ENCODE data around the gene TRANK1. TPM values are rescaled to one million over a fixed set of nuclear protein-coding genes. Genes with fewer than 3 reads are reported as not detected.
A peak's percentile ranks its signal among the peaks of the same experiment; 100 is the strongest.
"Not testable (repeated sequence)": the region's sequence is repeated elsewhere in the genome, so short reads cannot be mapped to it uniquely, and the experiment has no call there.

TRANK1 gene
- total RNA-seq, 1 experiment from 2014 or later, result 8.4 TPM

DNA sequence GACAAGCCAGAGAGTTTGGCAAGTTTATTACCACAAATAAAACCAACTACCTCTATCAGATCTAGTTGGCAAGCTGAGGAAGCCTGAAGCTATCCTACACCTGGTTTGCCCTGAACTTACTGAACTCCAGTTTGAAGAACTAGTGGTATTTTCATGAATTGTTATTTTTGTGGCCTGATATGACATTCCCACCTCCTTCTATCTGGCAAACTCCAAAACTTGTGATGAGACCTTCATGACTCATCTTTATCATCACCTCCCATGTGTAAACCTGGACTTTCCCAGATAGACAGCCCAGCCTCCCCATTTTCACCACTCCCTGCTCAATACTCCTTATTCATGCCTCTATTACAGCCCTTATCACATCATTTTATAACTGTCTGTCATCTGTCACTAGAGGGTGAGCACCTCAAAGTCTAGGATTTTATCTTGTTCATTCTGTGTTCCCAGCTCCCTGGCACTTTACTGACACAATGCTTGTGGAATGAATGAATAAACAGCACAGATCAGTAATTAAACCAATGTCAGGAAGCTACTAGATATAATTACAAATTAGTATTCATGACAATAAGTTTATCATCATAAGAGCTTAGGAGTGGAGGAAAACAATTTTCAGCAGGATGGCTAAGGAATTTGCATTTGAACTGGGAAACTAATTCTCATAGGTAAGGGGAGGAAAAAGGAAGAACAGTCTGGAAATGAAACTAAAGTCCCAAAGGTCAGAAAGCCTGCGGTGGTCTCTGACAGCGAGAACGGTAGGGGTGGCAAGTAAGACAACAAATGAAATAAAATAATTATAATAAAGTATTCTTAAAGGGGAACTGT lies 13.2 kb upstream of the TRANK1 start:
- peak; percentile 49 for DNase-seq (ENCODE audit: low read depth)

DNA sequence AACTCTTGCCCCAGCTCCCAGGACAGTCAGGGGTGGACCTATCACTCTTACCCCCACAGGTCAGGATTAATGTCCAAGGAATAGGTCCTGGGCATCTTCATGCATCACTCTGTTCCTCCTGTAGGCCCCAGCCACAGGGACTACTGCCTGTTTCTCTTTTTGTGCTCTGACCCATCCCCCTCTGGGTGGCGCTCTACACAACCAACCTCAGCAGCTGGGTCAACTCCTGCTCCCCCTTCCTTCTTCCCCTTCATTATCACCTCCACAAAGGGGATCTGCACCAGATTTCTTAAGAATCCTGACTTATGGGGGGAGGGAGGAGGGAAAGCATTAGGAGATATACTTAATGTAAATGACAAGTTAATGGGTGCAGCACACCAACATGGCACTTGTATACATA lies 12.2 kb upstream of the TRANK1 start:
- no peak for DNase-seq (ENCODE audit: low read depth)

- no peak for DNase-seq (ENCODE audit: low read depth)
Measured at GRCh38 chr3:36956155-36956554, 11.3 kb upstream of the TRANK1 start.

GRCh38 chr3:36954452-36955134 lies 9.7 kb upstream of the TRANK1 start:
- DNase-seq (ENCODE audit: low read depth), result no peak

GRCh38 chr3:36947814-36948213 lies 3.0 kb upstream of the TRANK1 start:
- DNase-seq (ENCODE audit: low read depth), result not testable (repeated sequence)

- DNase-seq (ENCODE audit: low read depth), result no peak
Measured at GRCh38 chr3:36945333-36945980, 603 bp upstream of the TRANK1 start.

DNA sequence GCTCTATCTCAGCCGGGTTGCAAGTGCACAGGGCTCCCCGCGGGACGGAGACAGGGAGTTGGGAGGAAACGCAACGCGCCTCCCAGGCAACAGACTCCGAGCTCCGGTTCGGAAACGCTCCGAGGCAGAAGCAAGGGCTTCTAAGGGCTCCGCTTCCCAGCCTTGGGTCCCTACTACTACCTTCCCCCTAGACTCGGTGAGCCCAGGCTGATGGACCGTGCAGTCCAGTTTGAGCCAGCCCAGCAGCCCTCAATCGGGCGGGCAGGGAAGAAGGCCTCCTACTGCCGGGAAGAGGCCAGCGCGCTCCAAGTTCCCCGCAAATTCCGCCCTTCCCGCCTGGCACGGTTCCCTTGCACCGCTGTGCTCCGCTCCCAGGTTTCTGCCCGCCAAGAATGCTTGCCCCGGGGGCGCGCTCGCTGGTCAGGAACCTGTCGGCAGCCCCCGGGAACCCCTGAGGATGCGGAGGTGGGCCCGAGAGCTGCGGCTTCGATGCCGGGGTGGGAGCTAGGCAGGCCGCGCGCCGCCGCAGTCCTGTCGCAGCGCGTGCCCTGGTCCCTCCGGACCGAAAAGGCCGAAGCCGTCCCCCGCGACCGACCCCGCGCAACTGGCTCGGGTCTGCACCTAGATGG lies 728 bp downstream of the TRANK1 start:
- peak; percentile 59 for DNase-seq (ENCODE audit: low read depth)

GRCh38 chr3:36943601-36944000 lies 1.3 kb downstream of the TRANK1 start:
- DNase-seq (ENCODE audit: low read depth), result no peak

DNA sequence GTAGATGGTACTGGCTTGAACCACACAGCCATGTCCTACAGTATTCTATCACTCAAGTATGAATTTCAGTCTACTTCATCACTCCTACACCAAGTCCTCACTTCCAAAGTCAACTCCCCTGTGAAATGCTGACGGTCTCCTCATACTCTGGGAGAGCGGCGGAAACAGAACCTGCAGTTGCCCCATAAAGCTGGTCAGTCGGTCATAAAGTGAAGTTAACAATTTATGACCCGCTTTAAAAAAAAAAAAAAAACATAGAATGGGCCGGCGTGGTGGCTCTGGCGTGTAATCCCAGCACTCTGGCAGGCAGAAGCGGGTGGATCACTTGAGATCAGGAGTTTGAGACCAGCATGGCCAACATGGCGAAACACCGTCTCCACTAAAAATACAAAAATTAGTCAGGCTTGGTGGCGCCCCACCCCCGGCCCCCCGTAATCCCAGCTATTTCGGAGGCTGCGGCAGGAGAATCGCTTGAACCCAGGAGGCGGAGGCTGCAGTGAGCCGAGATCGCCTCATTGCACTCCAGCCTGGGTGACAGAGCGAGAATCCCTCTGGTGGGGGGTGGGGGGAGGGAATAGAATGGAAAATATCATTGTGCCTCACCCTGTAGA lies 2.1 kb downstream of the TRANK1 start:
- no peak for DNase-seq (ENCODE audit: low read depth)

DNA sequence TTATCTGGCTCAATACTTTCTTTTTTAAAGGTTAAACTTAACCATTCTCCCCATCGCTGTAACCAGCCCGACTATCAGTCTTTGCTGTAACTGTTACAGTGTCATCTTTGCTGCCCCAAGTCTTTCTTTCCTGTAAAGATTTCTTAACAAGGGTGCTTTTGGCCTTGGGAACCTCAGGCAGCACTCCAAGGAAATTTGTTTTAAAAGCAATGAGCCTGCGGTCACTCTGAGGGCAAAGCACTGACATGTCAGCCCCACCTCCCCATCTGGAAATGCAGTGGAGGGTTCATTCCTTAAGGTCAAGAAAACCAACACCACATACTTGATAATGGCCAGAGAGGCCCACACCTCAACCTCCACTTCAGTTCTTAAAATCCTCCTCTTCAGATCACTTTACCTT lies 3.2 kb downstream of the TRANK1 start:
- no peak for DNase-seq (ENCODE audit: low read depth)

- DNase-seq (ENCODE audit: low read depth), result no peak
Measured at GRCh38 chr3:36941162-36941561, 3.7 kb downstream of the TRANK1 start.

DNA sequence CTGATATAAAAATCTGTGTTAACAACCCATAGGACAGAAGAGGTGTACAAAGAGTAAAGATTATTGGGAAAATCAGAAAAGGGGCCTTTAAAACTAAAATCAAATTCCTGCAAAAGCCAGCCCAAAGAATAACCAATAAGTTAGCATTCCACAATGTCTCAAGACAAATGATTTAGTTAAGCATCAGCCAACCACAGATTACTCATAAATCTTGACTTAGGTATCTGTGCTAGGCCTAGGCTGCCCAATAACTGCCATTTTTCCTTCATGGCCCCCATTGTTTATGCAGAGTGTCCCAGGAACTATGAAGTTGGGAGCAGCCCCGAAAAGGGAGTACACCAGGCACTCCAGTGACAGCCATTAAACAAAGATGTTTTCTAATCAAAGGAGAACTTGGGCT lies 7.4 kb downstream of the TRANK1 start:
- peak; percentile 21 for DNase-seq (ENCODE audit: low read depth)

- no peak for DNase-seq (ENCODE audit: low read depth)
Measured at GRCh38 chr3:36933540-36934296, 11.1 kb downstream of the TRANK1 start.

DNA sequence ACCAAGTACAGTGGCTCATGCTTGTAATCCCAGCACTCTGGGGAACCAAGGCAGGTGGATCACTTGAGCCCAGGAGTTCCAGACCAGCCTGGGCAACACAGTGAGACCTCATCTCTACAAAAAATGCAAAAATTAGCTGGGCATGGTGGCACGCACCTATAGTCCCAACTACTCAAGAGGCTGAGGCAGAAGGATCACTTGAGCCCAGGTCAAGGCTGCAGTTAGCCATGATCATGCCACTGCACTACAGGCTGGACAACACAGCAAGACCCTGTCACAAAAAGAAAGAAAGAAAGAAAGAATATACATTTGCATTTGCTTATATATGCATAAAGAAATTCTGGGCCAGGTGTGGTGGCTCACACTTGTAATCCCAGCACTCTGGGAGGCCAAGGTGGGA lies 13.4 kb downstream of the TRANK1 start:
- not testable (repeated sequence) for DNase-seq (ENCODE audit: low read depth)

DNA sequence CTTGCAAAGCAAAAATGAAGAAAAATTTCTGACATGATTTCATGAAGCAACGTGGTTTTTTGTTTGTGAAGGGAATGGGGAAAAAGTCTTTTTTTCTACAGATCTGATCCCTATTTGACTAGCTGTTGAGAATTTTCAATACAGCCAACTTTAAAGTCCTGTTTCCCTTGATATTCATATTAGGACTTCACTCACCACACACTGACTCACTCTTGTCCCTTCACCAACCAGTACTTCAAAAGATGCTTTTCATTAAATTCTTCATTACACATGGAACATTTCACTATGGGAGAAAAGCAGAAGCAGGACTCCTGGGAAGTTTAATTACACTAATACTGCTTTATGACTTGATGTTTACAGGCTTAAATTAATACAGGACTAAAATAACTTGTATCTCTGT lies 16.6 kb downstream of the TRANK1 start:
- no peak for DNase-seq (ENCODE audit: low read depth)

DNA sequence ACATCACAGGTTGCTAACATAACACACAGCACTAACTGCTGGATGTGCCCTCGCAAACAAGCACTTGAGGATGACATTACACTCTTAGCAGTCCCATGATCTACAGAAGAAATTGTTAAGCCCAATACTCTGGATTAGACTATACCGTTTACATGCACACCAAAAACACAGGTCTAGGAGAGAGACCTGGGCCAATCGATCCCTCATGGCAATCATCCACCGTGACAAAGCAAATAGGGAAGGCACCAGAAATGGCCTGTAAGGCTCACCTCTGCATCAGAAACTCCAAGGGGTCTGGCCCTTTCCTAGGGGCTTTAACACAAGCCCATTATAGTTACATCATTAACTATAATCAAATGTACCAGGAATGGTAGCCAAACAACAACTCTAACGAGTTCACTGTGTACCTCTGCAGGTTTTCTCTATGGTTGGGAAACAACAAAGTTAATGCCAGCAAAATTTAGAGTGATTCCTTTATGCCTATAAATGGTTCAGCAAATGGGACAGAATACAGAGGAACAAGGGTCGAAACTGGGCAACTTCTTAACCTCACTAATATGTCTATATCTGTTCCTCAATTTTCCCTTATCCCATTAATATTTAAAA lies 18.5 kb downstream of the TRANK1 start:
- DNase-seq (ENCODE audit: low read depth), result no peak

DNA sequence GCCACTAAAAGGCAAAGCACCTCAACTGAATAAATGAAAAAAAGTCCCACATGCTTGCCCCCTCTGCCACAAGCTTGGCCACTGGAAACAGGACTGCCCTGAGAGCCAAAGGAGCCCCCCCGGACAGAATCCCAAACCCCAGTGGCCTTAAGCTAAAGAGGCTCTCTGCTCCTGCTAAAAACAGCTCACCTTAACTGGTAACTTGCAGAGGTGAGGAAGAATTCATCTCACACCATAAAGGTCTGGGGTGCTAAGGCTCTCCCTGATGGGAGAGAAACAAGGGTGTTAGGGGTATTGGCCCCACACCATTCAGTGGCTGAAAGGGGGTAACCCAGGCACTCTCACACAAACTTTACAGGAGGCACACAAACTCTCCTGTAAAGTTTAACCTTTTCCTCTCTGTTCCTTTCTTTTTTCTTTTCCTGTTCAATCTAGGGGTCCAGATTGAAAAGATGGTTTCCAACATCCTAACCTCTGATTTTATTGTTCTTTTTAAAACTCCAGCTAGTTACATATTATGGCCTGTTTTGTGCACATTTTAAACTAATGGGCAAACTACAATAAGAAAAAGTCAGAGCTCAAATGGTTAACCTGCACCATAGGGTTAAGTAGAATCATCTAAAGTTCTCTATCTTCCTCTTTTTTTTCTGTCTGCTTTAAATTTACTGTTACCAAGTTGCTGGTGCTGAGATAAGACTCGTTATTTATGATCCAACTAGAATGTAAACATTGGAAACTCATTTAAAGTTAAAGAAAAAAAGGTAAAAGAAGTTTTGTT lies 19.9 kb downstream of the TRANK1 start:
- no peak for DNase-seq (ENCODE audit: low read depth)

GRCh38 chr3:36923981-36924743 lies 20.7 kb downstream of the TRANK1 start:
- no peak for DNase-seq (ENCODE audit: low read depth)

DNA sequence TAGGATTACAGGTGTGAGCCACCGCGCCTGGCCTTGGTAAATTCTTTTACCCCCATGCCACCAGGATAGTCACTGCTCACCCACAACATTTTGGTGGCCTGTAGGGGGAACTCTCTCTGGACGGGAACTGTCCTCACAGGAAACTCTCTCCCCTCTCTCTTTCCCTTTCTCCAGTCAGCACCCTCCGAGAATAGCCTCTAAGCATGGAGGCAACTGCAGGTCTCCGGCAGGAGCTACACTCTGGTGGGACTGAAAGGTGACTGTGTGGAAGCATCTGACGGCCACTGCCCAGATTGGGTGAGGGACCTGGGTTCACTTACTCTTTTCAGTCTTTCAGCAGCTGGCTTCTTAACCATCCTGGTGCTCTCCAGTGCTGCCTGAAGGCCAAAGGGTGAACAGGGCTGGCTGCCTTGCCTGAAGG lies 21.3 kb downstream of the TRANK1 start:
- no peak for DNase-seq (ENCODE audit: low read depth)

All from LHCN-M2 (cell line).